Skeletal muscle tissue (tissue), 4 donors: ENCODE measurements around the gene ADAMTS18. TPM values are rescaled to one million over a fixed set of nuclear protein-coding genes. Genes with fewer than 3 reads are reported as not detected.
"Not testable (repeated sequence)": the region's sequence is repeated elsewhere in the genome, so short reads cannot be mapped to it uniquely, and the experiment has no call there.

Experiments used
- H3K27ac ChIP-seq: one replicate; pipeline ENCODE4 v1.7.0; 2013; ENCODE audit warnings: mild to moderate bottlenecking, low read depth, low read length, inconsistent platforms
- H3K27me3 ChIP-seq, 3 donors: one replicate each; pipeline ENCODE4 v1.7.0; 2013; ENCODE audit warnings: low read length in 3 of 3; ENCODE audit not compliant: control insufficient read depth in 3 of 3, insufficient read depth in 3 of 3
- H3K36me3 ChIP-seq, 3 donors: one replicate each; pipeline ENCODE4 v1.7.0; 2013; ENCODE audit warnings: low read length in 3 of 3; ENCODE audit not compliant: control insufficient read depth in 3 of 3, insufficient read depth in 3 of 3
- H3K4me1 ChIP-seq, 3 donors: one replicate each; pipeline ENCODE4 v1.7.0; 2013; ENCODE audit warnings: low read length in 3 of 3, mild to moderate bottlenecking in 3 of 3; ENCODE audit not compliant: control insufficient read depth in 3 of 3, insufficient read depth in 3 of 3
- H3K4me3 ChIP-seq, 3 donors: one replicate each; pipeline ENCODE4 v1.7.0; 2013; ENCODE audit warnings: low read length in 3 of 3
- H3K9ac ChIP-seq, 3 donors: one replicate each; pipeline ENCODE4 v1.7.0; 2013; ENCODE audit warnings: low read length in 3 of 3, mild to moderate bottlenecking in 3 of 3, moderate library complexity in 2 of 3, low read depth in 1 of 3
- H3K9me3 ChIP-seq, 3 donors: one replicate each; pipeline ENCODE4 v1.7.0; 2013; ENCODE audit warnings: low read length in 3 of 3; ENCODE audit not compliant: control insufficient read depth in 3 of 3
- total RNA-seq: library from RNA; depleted of rRNA; stranded (reverse); fragments of >200 nt; gene quantifications from one replicate; pipeline ENCODE4 v1.2.3, GENCODE V29; 2014
- donor health status: Osteomylitis.

The ADAMTS18 gene
- total RNA-seq = 5.2 TPM

GRCh38 chr16:77434530-77435271, at the start of gene ADAMTS18:
ADAMTS18 (minus strand) TSS chr16:77435034; CDS start chr16:77434695, 339 bp downstream.
- Histone ChIP-seq H3K4me3 (peak within 1 kb of the TSS in 1 of 3 donors; percentile 17), H3K27ac (no peak within 1 kb of the TSS), H3K27me3 (peaks cover 8 to 24% (median 17%) of the 10 kb centered on the region in 3 donors), H3K36me3 (no peaks in the 10 kb centered on the region), H3K9me3 (no peaks in the 10 kb centered on the region), H3K4me1 (no peaks in the 10 kb centered on the region), H3K9ac (no peak within 1 kb of the TSS)

- Histone ChIP-seq H3K4me1 (peaks cover 0 to 3% (median 2%) of the 10 kb centered on the region in 3 donors), H3K9me3 (no peaks in the 10 kb centered on the region), H3K36me3 (no peaks in the 10 kb centered on the region), H3K27me3 (no peaks in the 10 kb centered on the region), H3K4me3 (no peak overlapping the region), H3K27ac (no peak overlapping the region), H3K9ac (no peak overlapping the region)
These were observed 46.0 kb upstream of the ADAMTS18 start for GRCh38 chr16:77480681-77481315.

DNA sequence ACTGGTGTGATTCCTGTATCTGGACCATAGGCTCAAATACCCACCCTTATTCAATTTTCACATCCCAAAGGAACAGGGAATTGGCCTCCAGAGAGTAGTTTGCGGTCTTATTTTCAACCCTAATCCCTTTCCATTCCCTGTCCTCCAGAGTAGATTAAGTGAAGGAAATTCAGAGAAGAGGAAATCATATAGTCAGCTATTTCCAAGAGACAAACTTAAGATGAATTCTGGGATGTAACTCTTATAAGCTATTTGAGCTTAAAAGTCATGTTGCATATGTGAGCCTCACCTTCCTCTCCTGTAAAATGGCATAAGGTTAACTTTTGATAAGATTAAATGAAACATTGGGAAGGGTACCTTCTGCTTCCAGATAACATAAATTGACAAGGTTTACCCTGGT, 37.4 kb upstream of the ADAMTS18 start:
- peaks cover 0 to 3% (median 0%) of the 10 kb centered on the region in 3 donors for H3K4me1 ChIP-seq
- H3K4me3 ChIP-seq = no peak overlapping the region
- no peaks in the 10 kb centered on the region for H3K36me3 ChIP-seq
- H3K27ac ChIP-seq = no peak overlapping the region
- H3K9me3 ChIP-seq = no peaks in the 10 kb centered on the region
- H3K9ac ChIP-seq = no peak overlapping the region
- H3K27me3 ChIP-seq = no peaks in the 10 kb centered on the region

DNA sequence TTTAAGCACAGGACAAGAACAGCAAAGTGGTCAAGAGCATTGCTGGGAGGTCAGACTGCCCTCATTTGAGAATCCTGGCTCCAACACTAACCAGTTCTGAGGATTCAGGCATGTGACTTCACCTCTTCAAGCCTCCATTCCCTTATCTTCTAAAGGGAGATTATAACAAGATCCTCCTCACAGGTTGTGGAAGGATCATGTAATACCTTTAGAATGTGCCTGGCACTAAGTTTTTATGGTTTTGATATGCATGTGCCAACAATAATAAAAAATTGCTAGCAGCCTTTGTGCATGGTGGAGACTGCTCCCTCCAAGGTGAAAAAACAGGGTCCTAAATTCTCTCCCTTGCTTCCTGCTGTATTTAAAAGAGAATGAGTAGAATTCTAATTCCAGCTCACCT, 36.0 kb upstream of the ADAMTS18 start:
- Histone ChIP-seq H3K27me3 (no peaks in the 10 kb centered on the region), H3K27ac (no peak overlapping the region), H3K9me3 (no peaks in the 10 kb centered on the region), H3K4me3 (no peak overlapping the region), H3K36me3 (no peaks in the 10 kb centered on the region), H3K9ac (no peak overlapping the region), H3K4me1 (peaks cover 0 to 3% (median 0%) of the 10 kb centered on the region in 3 donors)

- Histone ChIP-seq H3K4me3 (no peak overlapping the region), H3K9ac (no peak overlapping the region), H3K4me1 (peaks cover 0 to 3% (median 0%) of the 10 kb centered on the region in 3 donors), H3K27ac (no peak overlapping the region), H3K36me3 (no peaks in the 10 kb centered on the region), H3K9me3 (no peaks in the 10 kb centered on the region), H3K27me3 (no peaks in the 10 kb centered on the region)
These were observed 34.8 kb upstream of the ADAMTS18 start for GRCh38 chr16:77469634-77470033.

GRCh38 chr16:77468831-77469230, 34.0 kb upstream of the ADAMTS18 start:
- H3K36me3 ChIP-seq = no peaks in the 10 kb centered on the region
- H3K4me1 ChIP-seq = peaks cover 0 to 3% (median 0%) of the 10 kb centered on the region in 3 donors
- H3K4me3 ChIP-seq = no peak overlapping the region
- H3K27ac ChIP-seq = no peak overlapping the region
- no peaks in the 10 kb centered on the region for H3K27me3 ChIP-seq
- no peak overlapping the region for H3K9ac ChIP-seq
- no peaks in the 10 kb centered on the region for H3K9me3 ChIP-seq

- Histone ChIP-seq H3K4me3 (no peak overlapping the region), H3K9me3 (no peaks in the 10 kb centered on the region), H3K27ac (no peak overlapping the region), H3K36me3 (no peaks in the 10 kb centered on the region), H3K27me3 (no peaks in the 10 kb centered on the region), H3K4me1 (peaks cover 0 to 3% (median 0%) of the 10 kb centered on the region in 3 donors), H3K9ac (no peak overlapping the region)
These were observed 33.0 kb upstream of the ADAMTS18 start for GRCh38 chr16:77467821-77468335.

DNA sequence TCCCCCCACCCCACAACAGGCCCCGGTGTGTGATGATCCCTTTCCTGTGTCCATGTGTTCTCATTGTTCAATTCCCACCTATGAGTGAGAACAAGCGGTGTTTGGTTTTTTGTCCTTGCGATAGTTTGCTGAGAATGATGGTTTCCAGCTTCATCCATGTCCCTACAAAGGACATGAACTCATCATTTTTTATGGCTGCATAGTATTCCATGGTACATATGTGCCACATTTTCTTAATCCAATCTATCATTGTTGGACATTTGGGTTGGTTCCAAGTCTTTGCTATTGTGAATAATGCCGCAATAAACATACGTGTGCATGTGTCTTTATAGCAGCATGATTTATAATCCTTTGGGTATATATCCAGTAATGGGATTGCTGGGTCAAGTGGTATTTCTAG, 28.8 kb upstream of the ADAMTS18 start:
- not testable (repeated sequence) for H3K4me3 ChIP-seq, H3K27ac ChIP-seq, H3K9me3 ChIP-seq, H3K36me3 ChIP-seq, H3K4me1 ChIP-seq, H3K27me3 ChIP-seq, H3K9ac ChIP-seq

- Histone ChIP-seq H3K4me1 (no peaks in the 10 kb centered on the region), H3K36me3 (no peaks in the 10 kb centered on the region), H3K4me3 (no peak overlapping the region), H3K27me3 (no peaks in the 10 kb centered on the region), H3K9me3 (no peaks in the 10 kb centered on the region), H3K27ac (no peak overlapping the region), H3K9ac (no peak overlapping the region)
These were observed 28.1 kb upstream of the ADAMTS18 start for GRCh38 chr16:77462894-77463293.

DNA sequence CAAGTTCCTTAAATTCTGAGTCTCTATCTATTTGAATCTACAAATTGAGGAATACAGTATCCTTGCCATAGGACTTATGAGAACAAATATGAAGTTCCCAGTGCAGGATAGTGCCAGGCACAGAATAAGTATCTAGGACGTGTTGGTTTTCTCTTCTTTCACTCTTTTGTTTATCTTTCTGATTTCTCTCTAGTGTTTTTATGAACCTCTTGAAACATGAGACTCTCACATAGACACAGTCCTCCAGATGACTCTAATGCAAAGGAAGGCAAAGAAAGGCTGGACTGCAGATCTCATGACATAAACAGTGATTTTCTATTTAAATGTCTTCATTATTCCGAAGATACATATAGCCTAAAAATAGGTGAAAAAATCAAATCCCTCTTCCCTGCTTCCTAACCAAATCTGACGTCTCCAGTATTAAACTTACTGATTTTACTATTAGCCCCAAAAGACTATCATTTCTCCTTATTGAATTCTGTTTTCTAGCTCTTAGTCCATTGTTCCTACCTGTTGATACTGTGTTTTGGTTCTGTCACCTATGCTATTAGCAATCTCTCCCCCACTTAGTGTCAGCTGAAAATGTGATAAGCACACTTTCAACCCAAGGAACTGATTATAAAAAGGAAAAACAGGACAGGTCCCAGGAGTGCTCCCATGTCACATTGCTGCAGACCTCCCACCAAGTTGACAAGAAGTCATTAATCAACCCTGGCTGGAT, 24.9 kb upstream of the ADAMTS18 start:
- Histone ChIP-seq H3K36me3 (no peaks in the 10 kb centered on the region), H3K4me1 (no peaks in the 10 kb centered on the region), H3K27me3 (no peaks in the 10 kb centered on the region), H3K27ac (no peak overlapping the region), H3K9me3 (no peaks in the 10 kb centered on the region), H3K4me3 (no peak overlapping the region), H3K9ac (no peak overlapping the region)
